LNCaP clone FGC (cell line): ENCODE measurements around the gene PFKM.
"Not testable (repeated sequence)": the region's sequence is repeated elsewhere in the genome, so short reads cannot be mapped to it uniquely, and the experiment has no call there.

Experiments
- DNase-seq: peaks from one replicate; pipeline ENCODE4 v3.0.0-alpha.2; 2011; ENCODE audit warnings: low read depth
- H3K4me3 ChIP-seq: 2 replicates; pipeline ENCODE4 v1.5.1; 2011; ENCODE audit warnings: mild to moderate bottlenecking, low read depth, low read length, control low read depth
- CTCF ChIP-seq: IDR thresholded peaks from 2 replicates; pipeline ENCODE4 v1.5.1; 2012; ENCODE audit warnings: mild to moderate bottlenecking; ENCODE audit not compliant: control insufficient read depth, insufficient read depth; ENCODE audit errors: extremely low read depth

The PFKM gene

DNA sequence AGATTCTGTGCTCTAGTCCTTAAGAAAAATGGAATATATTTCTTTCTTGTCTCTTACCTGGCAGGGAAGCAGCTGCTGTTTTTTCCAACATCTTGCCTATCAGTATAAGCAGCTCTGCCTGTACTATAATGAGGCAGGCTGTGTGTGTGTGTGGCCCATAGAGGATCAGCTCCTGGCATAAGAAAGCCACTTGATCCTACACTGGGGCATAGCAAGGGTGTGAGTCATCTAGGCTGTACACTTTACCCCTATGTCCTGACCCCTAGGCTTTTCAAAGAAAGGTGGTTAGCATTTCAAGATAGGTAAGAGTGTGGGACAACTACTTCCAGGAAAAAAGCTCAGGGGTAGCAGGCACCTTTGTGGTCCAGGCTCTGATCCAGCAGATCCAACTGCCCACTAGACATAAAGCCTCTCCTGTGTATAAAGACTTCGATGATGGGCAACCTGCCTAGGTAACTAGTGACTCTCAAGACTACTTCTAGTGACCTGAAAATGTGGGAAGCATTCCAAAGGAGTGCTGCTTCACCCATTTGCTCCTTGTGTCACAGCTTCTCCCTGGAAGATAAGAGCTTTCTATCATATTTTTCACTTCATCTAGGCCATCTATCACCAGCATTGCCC is 8.4 kb upstream of the PFKM start:
- no peak for TF ChIP-seq CTCF
- no peak for DNase-seq
- no peak overlapping the region for H3K4me3 ChIP-seq

DNA sequence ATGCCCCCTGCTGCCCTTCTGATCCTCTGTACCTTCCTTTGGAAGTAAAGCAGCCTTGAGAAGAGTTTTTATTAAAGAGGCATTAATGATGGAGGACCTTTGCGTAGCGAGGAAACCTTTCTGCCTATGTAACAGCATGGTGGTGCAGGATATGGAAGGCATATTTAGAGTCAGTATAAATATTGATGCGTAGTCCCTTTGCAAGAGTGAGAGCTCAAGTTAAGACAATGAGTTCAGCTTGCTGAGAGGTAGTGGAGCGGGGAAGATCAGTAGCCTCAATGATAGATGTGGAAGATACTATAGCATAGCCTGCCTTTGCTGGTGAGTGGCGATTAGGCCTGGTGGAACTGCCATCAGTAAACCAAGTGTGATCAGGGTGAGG is 7.9 kb upstream of the PFKM start:
- DNase-seq, H3K4me3 ChIP-seq: not testable (repeated sequence)

DNA sequence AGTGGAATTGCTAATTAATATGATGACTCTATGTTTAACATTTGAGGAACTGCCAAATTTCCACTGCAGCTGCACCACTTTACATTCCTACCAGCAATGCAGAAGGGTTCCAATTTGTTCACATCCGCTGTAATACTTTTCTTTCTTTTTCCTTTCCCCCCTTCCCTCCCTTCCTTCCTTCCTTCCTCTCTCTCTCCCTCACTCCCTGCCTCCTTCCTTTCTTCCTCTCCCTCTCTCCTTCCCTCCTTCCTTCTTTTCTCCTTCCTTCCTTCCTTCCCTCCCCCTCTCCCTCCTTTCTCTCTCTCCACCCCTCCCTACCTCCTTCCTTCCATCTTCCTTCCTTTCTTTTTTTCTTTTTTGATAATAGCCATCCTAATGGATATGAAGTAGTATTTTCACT is 3.2 kb upstream of the PFKM start:
- no peak for TF ChIP-seq CTCF
- no peak overlapping the region for H3K4me3 ChIP-seq
- no peak for DNase-seq

- peak overlapping the region; percentile 79 for H3K4me3 ChIP-seq
- TF ChIP-seq CTCF = no peak
- no peak for DNase-seq
Measured at GRCh38 chr12:48118284-48118871, 786 bp upstream of the PFKM start.

DNA sequence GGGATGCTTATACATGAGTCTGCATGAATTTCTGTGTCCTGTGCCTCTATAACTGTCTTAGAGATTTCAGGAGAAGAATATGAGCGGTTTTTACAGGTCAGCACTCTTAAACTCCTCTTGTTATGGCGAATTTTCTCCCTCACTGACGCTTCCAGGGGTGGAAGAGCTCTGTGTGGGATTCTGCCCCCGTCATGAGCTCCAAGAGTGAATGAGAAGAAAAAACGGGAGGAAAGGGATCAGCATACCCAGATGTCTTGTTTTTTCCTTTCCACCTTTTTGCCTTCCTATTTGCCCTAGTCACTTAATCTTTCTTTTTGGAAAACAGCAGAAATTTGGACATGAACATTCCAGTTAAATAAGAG is 651 bp downstream of the PFKM start:
- no peak for TF ChIP-seq CTCF
- no peak for DNase-seq
- H3K4me3 ChIP-seq = peak overlapping the region; percentile 79

GRCh38 chr12:48121522-48121921 is 2.4 kb downstream of the PFKM start:
- no peak for DNase-seq
- TF ChIP-seq CTCF = no peak
- no peak overlapping the region for H3K4me3 ChIP-seq

GRCh38 chr12:48122065-48122834 is 3.1 kb downstream of the PFKM start:
- no peak for DNase-seq
- H3K4me3 ChIP-seq = no peak overlapping the region
- no peak for TF ChIP-seq CTCF
